ENCODE results near the gene SLC38A9.

Gene SLC38A9

DNA sequence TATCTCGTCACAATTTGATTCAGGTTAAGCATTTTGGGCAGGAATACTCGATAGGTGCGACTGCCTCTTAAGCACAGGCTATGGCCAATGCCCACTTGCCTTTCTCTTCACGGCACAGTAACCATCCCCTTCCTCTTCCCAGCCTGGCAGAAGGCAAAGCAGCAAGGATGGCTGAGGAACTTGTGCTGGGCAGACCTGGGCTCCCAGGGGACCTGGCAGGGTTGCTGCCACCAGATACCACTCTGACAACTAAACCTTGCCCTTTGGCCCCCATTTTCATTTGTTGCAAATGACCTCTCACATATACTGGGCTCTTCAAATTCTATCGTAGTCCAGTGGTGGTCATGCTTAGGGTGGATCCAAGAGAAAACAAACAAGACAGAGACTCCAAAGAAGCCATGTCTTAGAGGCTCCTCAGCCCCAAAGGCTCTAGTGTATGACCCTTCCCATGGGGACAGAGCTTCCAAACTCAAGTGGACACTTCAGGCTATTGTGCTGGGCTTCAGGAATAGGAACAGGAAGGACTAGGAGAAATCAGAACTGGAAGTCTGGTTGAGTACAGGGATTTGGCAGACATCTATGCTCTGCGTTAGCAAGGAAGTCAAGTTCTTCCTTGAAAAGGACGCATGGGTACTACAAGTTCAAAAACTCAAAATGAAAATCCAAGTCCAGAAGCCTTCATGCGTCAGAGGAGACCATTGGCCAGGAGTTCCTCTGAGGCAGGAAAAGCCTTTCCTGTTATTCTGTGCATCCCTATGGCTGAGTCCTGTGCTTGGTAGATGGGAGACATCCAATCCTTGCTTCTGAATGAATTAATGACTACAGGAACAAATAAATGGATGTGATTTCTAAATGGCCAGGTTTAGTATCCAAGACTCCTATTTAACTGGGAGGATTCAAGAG is 112.7 kb downstream of the SLC38A9 start:
- Histone ChIP-seq H3K27ac (no peak overlapping the region), H3K9me3 (ENCODE audit: low read depth, low read length) (no peaks in the 10 kb centered on the region), H3K4me3 (no peak overlapping the region), H3K9ac (ENCODE audit: insufficient read length) (no peak overlapping the region), H3K36me3 (ENCODE audit: insufficient read depth, low read length) (no peaks in the 10 kb centered on the region)
- no peak for TF ChIP-seq FOXP2 (optimal IDR thresholded peaks at IDR 0.05; ENCODE audit: control extremely low read depth, extremely low read length, insufficient read depth)
- TF ChIP-seq EZH2 (IDR thresholded peaks at IDR 0.05), result no peak
- no peak for TF ChIP-seq POLR2AphosphoS5 (IDR thresholded peaks at IDR 0.05; ENCODE audit: borderline replicate concordance, low read depth, low read length)
- no peak for DNase-seq (ENCODE audit: low read depth, low spot score)

DNA sequence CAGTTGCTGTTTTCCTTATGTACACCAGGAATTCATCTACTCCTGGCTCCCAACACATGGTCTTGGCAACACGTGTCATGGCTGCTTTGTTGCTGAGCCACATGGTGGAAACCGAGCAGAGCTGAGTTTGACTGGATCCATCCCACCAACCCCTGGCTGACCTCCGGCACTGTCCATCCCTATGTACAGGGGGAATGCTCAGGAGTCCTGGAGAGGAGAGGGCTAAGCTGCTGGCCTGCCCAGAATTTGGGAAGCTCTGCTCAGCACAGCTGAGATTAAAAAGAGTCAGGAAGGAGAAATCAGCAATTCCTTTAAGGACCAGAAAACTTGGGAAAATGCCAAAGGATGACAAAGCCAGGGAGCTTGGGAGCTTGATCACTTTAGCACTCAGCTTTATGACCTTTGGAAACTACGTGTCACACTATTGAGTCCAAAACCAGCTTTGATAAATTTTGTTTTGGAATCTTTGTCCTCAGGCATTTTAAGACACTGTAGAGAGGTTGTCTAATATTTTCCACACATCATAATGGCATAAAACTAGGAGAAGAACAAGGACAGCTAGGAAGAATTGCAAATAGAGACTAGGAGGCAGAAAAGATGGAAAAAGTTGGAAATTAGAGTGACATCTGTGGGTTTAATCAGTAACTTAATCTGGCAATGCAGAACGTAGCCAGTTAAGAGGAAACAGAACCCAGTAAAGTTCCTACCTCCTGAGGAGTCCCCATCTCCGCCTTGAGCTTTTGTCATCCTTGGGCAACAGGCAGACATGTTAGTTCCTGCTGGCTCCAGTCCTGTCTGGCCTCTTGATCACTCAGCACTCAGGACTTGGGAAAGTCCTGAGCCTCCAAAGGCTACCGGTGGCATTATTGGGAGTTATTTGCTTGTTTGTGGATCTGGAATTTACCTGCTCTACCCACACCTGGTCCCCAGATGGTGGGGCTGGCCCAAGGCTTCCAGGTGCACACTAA is 114.8 kb downstream of the SLC38A9 start:
- Histone ChIP-seq H3K36me3 (ENCODE audit: insufficient read depth, low read length) (no peaks in the 10 kb centered on the region), H3K4me3 (no peak overlapping the region), H3K9me3 (ENCODE audit: low read depth, low read length) (no peaks in the 10 kb centered on the region), H3K9ac (ENCODE audit: insufficient read length) (no peak overlapping the region), H3K27ac (peak overlapping the region; percentile 60; the same call in 1 of the 2 replicates)
- no peak for DNase-seq (ENCODE audit: low read depth, low spot score)
- no peak for TF ChIP-seq EZH2 (IDR thresholded peaks at IDR 0.05)

DNA sequence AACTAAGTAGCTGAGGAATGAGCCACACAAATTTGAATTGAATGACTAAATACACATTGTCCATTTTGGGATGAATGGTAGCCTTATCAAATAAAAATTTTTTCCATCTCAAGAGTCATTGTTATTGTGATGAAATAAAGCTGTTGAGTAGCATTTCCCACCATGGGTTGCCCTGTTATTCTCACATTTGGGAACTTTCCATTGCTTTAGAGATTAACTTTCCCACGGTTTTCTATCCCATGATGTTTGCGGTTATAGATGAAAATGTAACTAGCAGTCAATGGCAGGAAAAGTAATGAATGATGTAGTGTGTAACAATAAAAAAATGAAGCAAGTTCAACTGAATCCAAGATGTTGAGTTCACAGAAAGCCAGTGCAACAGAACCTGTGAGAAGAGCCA is 117.5 kb downstream of the SLC38A9 start:
- TF ChIP-seq FOXP2 (optimal IDR thresholded peaks at IDR 0.05; ENCODE audit: control extremely low read depth, extremely low read length, insufficient read depth), result no peak
- TF ChIP-seq POLR2AphosphoS5 (IDR thresholded peaks at IDR 0.05; ENCODE audit: borderline replicate concordance, low read depth, low read length), result no peak
- TF ChIP-seq EZH2 (IDR thresholded peaks at IDR 0.05), result no peak
- H3K9me3 ChIP-seq (ENCODE audit: low read depth, low read length), result no peaks in the 10 kb centered on the region
- no peak overlapping the region for H3K27ac ChIP-seq
- no peak for DNase-seq (ENCODE audit: low read depth, low spot score)
- H3K4me3 ChIP-seq, result no peak overlapping the region
- no peak overlapping the region for H3K9ac ChIP-seq (ENCODE audit: insufficient read length)
- no peaks in the 10 kb centered on the region for H3K36me3 ChIP-seq (ENCODE audit: insufficient read depth, low read length)

DNA sequence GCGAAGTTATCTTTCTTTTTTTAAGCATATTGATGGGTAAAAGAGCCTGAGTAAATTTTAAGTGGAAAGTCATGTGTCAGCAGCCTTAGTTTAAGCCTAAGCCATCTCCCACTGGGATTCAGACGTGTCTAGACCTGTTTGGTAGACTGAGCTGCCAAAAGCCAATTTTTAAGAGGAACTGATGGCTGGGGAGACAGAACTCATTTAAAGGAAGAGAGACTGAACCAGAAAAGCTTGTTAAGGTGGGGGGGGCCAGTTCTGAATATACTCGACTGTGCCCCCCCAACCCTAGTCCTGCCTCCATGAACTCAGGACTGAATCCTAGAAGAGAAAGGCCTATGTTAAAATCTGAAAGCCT is 119.0 kb downstream of the SLC38A9 start:
- TF ChIP-seq EZH2 (IDR thresholded peaks at IDR 0.05) (no peak), FOXP2 (optimal IDR thresholded peaks at IDR 0.05; ENCODE audit: control extremely low read depth, extremely low read length, insufficient read depth) (no peak), POLR2AphosphoS5 (IDR thresholded peaks at IDR 0.05; ENCODE audit: borderline replicate concordance, low read depth, low read length) (no peak)
- DNase-seq (ENCODE audit: low read depth, low spot score), result no peak
- Histone ChIP-seq H3K9ac (ENCODE audit: insufficient read length) (no peak overlapping the region), H3K4me3 (no peak overlapping the region), H3K27ac (peak overlapping the region; percentile 10; the same call in 1 of the 2 replicates), H3K9me3 (ENCODE audit: low read depth, low read length) (no peaks in the 10 kb centered on the region), H3K36me3 (ENCODE audit: insufficient read depth, low read length) (no peaks in the 10 kb centered on the region)

DNA sequence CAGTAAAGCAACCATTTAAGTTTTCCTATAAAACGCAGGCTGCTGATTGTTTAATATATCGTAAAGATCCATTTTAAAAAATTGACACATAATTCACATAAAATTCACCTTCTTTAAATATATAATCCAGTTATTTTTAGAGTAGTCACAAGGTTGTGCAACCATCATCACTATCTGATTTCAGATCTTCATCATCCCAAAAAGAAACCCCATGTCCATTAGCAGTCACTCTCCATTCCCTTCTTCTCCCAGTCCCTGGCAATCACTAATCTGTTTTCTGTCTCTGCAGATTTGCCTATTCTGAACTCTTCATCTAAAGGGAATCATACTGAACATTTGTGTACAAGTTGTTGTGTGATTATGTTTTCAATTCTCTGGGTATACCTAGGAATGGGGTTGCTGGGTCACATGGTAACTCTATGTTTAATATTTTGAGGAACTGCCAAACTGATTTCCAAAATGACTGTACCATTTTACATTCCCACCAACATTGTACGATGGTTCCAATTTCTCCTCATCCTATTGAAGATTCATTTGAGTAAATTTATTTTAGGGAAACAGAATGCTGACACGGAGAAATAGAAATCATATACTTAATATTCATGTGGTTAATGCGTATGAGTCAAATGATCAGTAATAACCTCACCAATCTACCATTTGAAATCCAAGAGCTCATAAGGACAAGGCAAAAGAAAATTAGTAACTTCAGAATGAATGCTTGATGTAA is 119.6 kb downstream of the SLC38A9 start:
- TF ChIP-seq EZH2 (IDR thresholded peaks at IDR 0.05) (no peak), FOXP2 (optimal IDR thresholded peaks at IDR 0.05; ENCODE audit: control extremely low read depth, extremely low read length, insufficient read depth) (no peak), POLR2AphosphoS5 (IDR thresholded peaks at IDR 0.05; ENCODE audit: borderline replicate concordance, low read depth, low read length) (no peak)
- DNase-seq (ENCODE audit: low read depth, low spot score), result no peak
- Histone ChIP-seq H3K27ac (peak overlapping the region; percentile 10; the same call in 1 of the 2 replicates), H3K9me3 (ENCODE audit: low read depth, low read length) (no peaks in the 10 kb centered on the region), H3K36me3 (ENCODE audit: insufficient read depth, low read length) (no peaks in the 10 kb centered on the region), H3K4me3 (no peak overlapping the region), H3K9ac (ENCODE audit: insufficient read length) (no peak overlapping the region)

DNA sequence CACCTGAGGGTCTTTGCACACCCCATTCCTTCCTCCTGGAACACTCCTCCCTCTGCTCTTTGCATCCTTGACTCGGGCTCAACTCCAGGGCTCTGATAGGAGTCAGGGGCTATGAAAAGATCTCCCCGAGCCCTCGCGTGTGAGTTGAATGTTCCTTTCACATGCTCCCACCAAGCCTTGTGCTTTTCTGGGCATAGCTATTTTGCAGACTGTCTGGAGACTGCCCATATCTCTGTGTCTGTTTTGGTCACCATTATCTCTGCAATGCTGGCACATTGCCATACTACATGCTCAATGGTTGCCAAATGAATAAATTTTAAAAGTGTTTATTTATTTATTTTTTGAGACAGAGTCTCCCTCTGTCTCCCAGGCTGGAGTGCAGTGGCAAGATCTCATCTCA is 120.4 kb downstream of the SLC38A9 start:
- no peak for DNase-seq (ENCODE audit: low read depth, low spot score)
- Histone ChIP-seq H3K27ac (no peak overlapping the region), H3K9ac (ENCODE audit: insufficient read length) (no peak overlapping the region), H3K36me3 (ENCODE audit: insufficient read depth, low read length) (no peaks in the 10 kb centered on the region), H3K9me3 (ENCODE audit: low read depth, low read length) (no peaks in the 10 kb centered on the region), H3K4me3 (no peak overlapping the region)
- TF ChIP-seq FOXP2 (optimal IDR thresholded peaks at IDR 0.05; ENCODE audit: control extremely low read depth, extremely low read length, insufficient read depth), result no peak
- TF ChIP-seq EZH2 (IDR thresholded peaks at IDR 0.05), result no peak
- no peak for TF ChIP-seq POLR2AphosphoS5 (IDR thresholded peaks at IDR 0.05; ENCODE audit: borderline replicate concordance, low read depth, low read length)

DNA sequence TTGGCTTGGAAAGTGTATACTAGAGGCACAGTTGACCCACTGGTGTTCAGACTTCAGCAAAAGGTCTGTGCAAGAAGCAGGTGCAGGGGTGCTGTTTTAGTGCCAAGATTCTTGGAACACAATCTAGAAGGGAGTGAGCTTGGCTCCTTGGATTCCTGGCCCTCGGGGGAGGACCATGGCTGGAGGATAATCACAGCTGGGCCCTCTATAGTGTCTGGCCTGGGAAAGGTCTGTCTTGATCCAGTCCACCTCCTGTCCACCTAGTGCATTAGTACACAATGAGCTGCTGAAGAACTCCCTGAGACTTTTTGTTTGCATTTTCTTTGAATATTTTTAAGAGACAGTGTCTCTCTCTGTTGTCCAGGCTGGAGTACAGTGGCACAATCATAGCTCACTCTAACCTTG is 126.9 kb downstream of the SLC38A9 start:
- no peak overlapping the region for H3K4me3 ChIP-seq
- no peaks in the 10 kb centered on the region for H3K9me3 ChIP-seq (ENCODE audit: low read depth, low read length)
- H3K36me3 ChIP-seq (ENCODE audit: insufficient read depth, low read length), result no peaks in the 10 kb centered on the region
- no peak for DNase-seq (ENCODE audit: low read depth, low spot score)
- H3K27ac ChIP-seq, result no peak overlapping the region
- H3K9ac ChIP-seq (ENCODE audit: insufficient read length), result no peak overlapping the region
- TF ChIP-seq EZH2 (IDR thresholded peaks at IDR 0.05) (no peak), POLR2AphosphoS5 (IDR thresholded peaks at IDR 0.05; ENCODE audit: borderline replicate concordance, low read depth, low read length) (no peak), FOXP2 (optimal IDR thresholded peaks at IDR 0.05; ENCODE audit: control extremely low read depth, extremely low read length, insufficient read depth) (no peak)
